NK-92 treated with Interleukin-12 subunit alpha and Interleukin-12 subunit beta, amount 100 ng/mL, for 24 hours (cell line): Measurements from ENCODE around the gene ZNF211.

ENCODE experiments used
- DNase-seq: peaks from one replicate; lab custom pipeline; 2025; lab: John Stamatoyannopoulos, UW

The ZNF211 gene

DNA sequence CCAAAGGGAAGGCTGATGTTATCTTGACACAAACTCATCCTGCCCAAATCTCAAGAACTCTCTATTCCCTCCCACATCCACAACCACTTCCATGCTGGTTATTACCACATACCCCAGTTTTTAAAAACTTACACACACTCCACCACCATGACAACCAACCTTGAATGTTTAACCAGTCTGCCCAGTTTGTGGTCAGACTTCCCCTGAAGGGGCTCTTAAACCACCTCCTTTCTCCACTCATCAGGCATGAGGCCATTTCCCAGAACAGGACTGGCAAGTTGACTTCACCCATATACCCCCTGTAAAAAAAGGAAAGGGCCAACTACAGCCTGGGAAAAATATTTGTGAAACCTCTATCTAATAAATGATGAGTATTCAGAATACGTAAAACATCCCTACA is 23.4 kb downstream of the ZNF211 start:
- DNase-seq, result no peak

DNA sequence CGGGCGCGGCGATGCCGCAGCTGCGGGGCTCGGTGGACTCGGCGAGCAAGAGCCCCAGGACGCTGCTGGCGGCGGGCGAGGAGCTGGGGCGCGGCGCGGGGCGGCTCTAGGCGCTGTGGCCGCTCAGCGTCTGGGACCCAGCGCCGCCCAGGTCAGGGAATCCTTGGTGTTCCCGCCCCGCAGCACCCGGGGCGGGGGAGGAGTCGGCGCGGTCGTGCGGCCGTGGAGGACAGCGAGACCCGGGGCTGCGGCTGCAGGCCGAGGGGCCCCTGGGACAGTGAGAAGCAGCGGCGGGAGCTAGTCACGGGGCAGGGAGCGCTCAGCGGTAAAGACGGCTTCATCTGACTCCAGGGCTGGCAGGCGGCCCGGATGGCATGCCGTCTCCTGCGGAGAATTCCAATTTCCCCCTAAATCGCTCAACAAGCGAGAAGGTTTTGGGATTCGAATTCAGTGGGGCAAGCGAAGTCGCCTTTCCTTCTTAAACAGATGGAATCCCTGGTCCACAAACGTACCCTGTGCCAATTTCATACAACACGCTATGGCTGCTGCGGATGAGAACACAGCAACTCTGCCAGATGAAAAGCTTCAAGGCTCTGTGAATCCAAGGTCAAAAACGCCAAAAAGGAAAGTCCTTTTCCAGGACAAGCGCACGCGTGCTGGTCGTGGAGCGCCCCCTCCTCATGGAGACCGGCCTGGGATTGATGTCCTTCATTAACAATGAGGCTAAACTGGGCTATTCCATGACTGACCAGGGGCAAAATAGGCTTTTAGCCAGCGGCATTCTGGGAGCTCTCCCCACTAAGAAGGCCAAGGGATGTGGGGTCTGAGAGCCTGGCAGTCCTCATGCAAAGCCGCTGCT is 31.5 kb downstream of the ZNF211 start:
- DNase-seq, result no peak

DNA sequence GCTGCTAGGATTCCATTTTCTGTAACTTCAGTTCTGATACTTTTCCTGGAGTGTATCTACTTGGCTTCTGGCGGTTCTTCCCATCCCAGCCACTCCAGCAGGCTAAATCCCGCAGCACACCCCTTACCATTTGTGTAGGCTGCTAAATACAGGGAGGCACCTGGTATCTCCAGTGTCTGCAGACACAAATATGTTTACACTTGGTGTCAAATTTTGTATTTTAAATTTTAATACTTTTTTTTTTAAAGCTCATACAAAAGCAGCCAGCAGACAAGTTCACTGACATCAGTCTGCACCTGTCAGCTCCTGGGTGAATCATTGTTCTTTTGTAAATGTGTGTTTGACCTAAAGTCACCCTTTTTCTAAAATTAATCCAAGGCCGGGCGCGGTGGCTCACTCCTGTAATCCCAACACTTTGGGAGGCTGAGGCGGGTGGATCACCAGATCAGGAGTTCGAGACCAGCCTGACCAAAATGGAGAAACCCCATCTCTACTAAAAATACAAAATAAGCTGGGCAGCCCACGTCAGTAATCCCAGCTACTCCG is 32.4 kb downstream of the ZNF211 start:
- DNase-seq, result no peak

DNA sequence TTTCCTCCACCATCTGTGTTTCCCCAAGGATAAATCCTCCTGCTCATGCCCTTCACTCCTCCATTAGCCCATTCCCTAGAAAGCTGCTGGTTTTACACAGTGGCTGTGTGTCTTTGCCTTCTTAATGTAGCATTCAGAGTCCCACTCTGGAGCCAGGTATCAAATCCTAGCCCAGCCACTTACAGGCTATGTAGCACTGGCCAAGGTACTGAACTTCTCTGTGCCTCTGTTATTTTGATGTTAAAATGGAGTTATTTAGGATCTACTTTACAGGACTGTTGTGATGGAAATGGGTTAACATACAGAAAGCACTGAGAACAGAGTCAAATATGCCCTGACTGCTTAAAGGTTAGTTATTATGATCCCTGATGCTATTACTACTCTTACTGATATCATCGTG is 34.3 kb downstream of the ZNF211 start:
- no peak for DNase-seq

DNA sequence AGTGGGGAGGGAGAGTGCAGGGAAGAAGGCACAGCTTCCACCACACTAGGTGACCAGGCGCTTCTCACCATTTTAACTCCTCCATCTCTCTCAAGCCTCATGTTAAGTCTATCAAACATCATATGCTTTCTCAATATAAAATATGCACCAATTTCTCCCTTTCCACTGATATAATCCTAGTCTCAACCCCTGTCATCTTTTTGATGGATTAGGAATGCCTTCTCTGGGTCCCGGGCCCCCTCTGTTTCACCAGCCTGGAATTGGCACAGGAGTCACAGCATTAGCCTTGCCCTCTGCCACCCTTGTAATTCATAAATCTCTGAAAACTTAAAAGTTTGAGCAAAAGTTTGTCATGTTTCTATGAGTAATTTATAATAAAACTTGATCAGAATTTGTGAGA is 35.7 kb downstream of the ZNF211 start, which contains the start of gene ZSCAN4:
TSS of gene ZSCAN4 (plus strand) at position 301 of the 400 bp plus-strand sequence. CDS start 7,211 bp downstream, outside the sequence.
- no peak for DNase-seq

DNA sequence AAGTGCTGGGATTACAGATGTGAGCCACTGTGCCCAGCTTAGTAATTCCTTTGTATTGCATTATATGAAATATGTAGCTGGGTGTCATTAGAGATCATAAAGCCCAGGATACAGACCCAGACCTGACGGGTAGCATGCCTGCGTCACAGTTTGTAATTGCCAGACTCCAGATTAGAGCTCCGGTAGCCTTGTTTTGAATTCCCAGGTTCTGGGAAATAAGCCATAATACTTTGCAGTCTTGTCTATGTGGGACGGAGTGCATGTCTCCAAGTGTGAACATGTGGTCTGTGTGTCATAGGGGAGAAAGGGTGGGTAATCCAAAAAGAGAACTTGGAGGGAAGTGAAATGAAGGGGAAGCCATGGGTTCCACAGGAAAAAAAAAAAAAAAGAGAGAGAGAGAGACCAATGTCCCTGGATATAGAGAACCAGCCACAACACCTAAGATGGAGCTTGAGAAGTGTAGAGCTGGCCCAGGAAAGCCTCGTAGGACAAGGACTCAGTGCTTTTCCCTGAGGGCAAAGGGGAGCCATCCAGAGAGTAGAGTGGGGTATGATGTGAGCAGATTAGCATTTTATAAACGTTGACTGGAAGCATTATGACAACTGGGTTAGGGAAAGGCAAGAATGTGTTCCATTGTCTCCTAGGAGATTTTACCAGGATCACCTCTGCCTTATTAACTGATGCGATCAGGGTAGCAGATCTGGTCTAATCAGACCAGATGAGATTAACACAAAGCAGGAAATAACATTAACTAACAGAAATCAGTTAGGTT is 38.3 kb downstream of the ZNF211 start:
- no peak for DNase-seq

DNA sequence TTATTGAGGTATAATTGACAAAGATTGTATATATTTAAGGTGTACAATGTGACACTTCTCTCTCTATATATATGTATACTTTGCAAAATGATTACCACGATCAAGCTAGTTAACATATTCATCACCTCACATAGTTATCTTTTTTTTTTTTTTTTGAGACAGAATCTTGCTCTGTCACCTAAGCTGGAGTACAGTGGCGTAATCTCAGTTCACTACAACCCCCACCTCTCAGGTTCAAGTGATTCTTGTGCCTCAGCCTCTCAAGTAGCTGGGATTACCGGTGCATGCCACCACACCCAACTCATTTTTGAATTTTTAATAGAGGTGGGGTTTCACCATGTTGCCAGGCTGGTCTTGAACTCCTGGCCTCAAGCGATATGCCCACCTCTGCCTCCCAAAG is 39.5 kb downstream of the ZNF211 start:
- no peak for DNase-seq

DNA sequence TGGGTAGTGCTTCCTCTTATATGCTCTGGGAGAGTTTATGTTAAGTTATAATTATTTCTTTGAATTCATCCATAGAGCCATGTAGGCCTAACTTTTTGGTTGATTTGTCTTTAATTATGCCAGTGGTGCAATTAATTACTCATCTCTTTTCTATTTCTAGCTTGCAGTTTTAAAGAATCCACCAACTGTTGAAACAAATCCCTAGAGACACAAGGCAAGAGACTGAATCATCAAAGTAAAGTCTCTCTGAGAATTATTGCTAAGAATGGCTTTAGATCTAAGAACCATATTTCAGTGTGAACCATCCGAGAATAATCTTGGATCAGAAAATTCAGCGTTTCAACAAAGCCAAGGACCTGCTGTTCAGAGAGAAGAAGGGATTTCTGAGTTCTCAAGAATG is 42.9 kb downstream of the ZNF211 start:
- no peak for DNase-seq

DNA sequence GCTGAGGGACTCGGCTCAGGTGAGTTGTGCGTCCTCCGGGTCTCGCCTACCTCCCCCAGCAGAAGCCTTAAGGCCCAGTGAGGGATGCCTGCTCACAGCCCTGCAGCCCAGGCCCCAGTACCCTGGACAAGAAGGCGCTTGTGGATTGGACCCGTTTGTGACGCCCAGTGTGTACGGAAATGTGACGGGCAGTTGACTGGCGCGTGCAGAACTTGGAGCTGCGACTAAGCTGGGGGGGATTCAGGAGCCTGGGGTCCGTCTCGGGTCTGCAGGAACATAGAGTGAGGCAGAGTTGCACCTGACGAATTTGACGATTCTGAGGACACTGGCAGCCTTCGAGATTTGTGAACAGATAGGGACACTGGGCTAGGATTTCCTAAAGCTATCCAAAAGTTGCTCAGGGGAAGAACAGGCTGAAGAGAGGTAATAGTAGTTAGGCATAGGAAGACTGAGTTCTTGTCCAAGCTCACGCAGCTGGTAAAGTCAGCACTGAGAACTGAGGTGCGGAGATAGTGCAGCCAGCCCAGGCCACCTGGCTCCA is 49.3 kb downstream of the ZNF211 start:
- DNase-seq, result no peak

DNA sequence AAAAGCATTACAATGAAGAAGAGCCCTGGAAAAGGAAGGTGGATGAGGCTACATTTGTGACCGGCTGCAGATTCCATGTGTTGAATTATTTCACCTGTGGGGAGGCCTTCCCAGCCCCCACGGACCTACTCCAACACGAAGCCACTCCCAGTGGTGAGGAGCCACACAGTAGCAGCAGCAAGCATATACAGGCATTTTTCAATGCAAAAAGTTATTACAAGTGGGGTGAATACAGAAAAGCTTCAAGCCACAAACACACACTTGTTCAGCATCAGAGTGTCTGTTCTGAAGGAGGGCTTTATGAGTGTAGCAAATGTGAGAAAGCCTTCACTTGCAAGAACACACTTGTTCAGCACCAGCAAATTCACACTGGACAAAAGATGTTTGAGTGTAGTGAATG is 53.8 kb downstream of the ZNF211 start:
- DNase-seq, result no peak

DNA sequence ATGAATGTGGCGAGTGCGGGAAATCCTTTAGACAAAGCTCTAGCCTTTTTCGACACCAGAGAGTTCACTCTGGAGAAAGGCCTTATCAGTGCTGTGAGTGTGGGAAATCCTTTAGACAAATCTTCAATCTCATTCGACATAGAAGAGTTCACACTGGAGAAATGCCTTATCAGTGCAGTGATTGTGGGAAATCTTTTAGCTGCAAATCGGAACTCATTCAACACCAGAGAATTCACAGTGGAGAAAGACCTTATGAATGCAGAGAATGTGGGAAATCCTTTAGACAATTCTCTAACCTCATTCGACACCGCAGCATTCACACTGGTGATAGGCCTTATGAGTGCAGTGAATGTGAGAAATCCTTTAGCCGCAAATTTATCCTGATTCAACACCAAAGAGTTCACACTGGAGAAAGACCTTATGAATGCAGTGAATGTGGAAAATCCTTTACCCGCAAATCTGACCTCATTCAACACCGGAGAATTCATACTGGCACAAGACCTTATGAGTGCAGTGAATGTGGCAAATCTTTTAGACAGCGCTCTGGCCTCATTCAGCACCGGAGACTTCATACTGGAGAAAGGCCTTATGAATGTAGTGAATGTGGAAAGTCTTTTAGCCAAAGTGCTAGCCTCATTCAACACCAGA is 54.5 kb downstream of the ZNF211 start:
- no peak for DNase-seq

DNA sequence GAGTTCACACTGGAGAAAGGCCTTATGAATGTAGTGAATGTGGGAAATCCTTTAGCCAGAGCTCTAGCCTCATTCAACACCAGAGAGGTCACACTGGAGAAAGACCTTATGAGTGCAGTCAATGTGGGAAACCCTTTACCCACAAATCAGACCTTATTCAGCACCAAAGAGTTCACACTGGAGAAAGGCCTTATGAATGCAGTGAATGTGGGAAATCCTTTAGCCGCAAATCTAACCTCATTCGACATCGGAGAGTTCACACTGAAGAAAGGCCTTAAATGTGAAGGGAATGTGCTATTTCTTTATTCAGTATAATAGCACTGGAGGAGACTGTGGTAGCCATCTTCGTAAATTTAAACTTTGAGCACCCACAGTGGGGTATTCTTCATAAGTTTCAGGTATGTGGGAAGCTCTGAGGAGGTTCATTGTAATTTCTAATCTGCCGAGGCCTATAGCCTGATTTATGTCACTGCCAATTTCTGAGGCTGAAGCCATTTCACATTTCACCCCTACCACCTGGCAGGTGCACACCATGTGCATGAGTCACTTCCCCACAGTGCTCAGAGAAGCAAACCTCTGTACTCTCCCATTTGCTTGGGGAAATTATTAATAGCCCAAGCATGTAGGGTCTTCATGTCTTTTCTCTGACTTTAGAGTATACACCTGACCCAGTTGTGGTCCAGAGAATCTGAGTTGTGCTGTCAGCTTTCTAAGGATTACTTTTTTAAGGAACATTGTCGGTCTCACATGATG is 55.2 kb downstream of the ZNF211 start:
- DNase-seq, result no peak

DNA sequence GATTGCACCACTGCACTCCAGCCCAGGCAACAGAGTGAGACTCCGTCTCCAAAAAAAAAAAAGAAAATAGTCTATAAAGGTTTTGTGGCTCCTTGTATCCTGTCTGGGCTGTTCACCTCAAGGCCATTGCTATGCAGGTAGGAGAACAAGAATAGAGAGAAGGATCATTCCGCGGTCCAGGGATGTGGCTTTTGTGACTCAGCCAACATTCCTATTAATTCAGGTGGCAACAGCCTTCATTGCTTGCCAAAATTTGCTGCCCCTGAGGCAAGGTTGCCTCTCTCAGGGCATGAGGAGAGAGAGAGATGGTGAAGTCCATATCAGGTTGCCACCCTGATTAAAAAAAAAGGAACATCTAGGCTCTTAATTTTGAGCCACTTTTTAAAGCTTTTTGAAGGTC is 56.8 kb downstream of the ZNF211 start:
- no peak for DNase-seq
